ENCODE measurements around the gene TIPRL. TPM values are rescaled to one million over a fixed set of nuclear protein-coding genes. Genes with fewer than 3 reads are reported as not detected.

Gene TIPRL
- total RNA-seq, 2 donors from 2014 or later = 34.6 to 37.2 TPM

DNA sequence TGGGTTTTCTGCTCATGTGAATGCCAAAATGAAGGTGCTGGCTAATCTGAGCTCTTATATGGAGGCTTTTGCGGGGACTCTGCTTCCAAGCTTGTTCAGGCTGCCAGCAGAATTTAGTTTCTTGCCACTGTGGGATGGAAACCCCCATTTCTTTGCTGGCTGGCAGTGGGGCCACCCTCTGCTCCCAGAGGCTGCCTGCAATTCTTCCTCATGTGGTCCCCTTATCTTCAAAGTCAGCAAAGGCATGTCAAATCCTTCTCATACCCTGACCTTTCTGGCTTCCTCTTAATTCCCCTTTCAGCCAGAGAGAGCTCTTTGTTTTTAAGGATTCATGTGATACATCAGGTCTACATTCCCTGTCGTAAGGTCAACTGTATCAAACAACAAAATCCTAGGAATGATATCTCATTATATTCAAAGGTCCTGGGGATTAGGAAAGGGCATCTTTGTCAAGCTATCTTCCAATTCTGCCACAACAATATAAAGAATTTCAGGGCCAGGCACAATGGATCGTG lies 36.8 kb upstream of the TIPRL start:
- no peaks in the 10 kb centered on the region for H3K9me3 ChIP-seq
- H3K36me3 ChIP-seq = no peaks in the 10 kb centered on the region
- DNase-seq = no peak
- H3K27me3 ChIP-seq = no peaks in the 10 kb centered on the region
- no peak overlapping the region for H3K9ac ChIP-seq (ENCODE audit: low read depth in 2 of 2, low read length in 2 of 2)
- H3K27ac ChIP-seq = no peak overlapping the region
- H3K4me1 ChIP-seq = no peaks in the 10 kb centered on the region
- intact Hi-C loops (cut with DNase I) = no loop called here
- TF ChIP-seq, protein P1, sequence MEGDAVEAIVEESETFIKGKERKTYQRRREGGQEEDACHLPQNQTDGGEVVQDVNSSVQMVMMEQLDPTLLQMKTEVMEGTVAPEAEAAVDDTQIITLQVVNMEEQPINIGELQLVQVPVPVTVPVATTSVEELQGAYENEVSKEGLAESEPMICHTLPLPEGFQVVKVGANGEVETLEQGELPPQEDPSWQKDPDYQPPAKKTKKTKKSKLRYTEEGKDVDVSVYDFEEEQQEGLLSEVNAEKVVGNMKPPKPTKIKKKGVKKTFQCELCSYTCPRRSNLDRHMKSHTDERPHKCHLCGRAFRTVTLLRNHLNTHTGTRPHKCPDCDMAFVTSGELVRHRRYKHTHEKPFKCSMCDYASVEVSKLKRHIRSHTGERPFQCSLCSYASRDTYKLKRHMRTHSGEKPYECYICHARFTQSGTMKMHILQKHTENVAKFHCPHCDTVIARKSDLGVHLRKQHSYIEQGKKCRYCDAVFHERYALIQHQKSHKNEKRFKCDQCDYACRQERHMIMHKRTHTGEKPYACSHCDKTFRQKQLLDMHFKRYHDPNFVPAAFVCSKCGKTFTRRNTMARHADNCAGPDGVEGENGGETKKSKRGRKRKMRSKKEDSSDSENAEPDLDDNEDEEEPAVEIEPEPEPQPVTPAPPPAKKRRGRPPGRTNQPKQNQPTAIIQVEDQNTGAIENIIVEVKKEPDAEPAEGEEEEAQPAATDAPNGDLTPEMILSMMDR (IDR thresholded peaks at IDR 0.05) = no peak
- H3K4me3 ChIP-seq = no peak overlapping the region

DNA sequence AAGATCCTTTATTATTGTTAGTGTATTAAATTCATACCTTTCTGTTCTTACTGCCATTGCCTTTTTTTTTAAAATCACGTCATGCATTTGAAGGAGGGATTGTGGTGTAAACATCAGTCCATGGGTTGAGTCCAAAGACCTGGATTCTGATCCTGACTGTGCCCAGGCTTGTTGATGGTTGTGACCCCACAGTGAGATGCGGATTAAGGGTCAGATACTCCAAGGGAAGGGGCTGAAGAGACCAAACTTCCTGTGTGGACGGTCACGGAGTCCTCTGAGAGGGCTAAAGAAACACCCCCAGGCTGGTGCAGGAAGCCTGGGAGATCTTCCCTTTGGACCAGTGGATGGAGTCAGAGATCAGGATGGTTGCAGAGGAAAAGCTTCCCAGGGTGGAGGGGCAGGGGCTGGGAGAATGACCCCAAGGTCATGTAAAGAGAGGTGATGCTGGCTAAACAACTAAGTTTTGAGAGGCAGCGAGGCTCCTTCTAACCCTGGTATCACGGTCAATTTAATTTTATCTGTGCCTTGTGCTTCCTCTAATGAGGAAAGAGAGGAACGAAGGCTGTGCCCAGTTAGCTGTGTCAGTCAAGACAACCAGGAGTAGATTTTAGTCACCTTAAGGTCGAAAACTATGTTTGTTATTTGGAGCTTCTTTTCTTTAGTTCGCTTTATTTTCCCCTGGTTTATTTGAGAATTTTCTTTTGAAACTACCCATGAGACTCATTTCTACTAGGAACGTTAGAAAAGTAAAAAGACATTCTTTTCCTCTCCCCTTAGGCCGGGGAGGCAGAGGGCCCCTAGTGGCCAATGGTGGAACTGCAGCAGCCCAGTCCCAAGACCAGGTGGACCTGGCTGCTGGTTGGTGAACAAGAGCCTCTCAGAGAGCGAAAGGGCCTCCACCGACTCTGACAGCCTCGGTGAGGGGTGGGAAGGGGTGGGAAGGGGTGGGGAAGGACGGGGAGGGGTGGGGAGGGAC lies 33.3 kb upstream of the TIPRL start:
- Histone ChIP-seq H3K27ac (no peak overlapping the region), H3K4me3 (no peak overlapping the region), H3K36me3 (no peaks in the 10 kb centered on the region), H3K4me1 (no peaks in the 10 kb centered on the region), H3K9ac (ENCODE audit: low read depth in 2 of 2, low read length in 2 of 2) (no peak overlapping the region), H3K9me3 (no peaks in the 10 kb centered on the region), H3K27me3 (no peaks in the 10 kb centered on the region)
- TF ChIP-seq, protein P1 (IDR thresholded peaks at IDR 0.05) = peak; percentile 96
- intact Hi-C loops (cut with DNase I) = no loop called here
- peak; percentile 90 for DNase-seq

GRCh38 chr1:168146160-168146539 lies 32.6 kb upstream of the TIPRL start:
- no peaks in the 10 kb centered on the region for H3K9me3 ChIP-seq
- no peak overlapping the region for H3K9ac ChIP-seq (ENCODE audit: low read depth in 2 of 2, low read length in 2 of 2)
- H3K27me3 ChIP-seq = no peaks in the 10 kb centered on the region
- DNase-seq = no peak
- no peak overlapping the region for H3K4me3 ChIP-seq
- intact Hi-C loops (cut with DNase I) = no loop called here
- TF ChIP-seq, protein P1 (IDR thresholded peaks at IDR 0.05) = no peak
- H3K27ac ChIP-seq = no peak overlapping the region
- H3K36me3 ChIP-seq = no peaks in the 10 kb centered on the region
- no peaks in the 10 kb centered on the region for H3K4me1 ChIP-seq

- Histone ChIP-seq H3K4me3 (no peak overlapping the region), H3K9ac (ENCODE audit: low read depth in 2 of 2, low read length in 2 of 2) (no peak overlapping the region), H3K36me3 (no peaks in the 10 kb centered on the region), H3K4me1 (no peaks in the 10 kb centered on the region), H3K27ac (no peak overlapping the region), H3K27me3 (no peaks in the 10 kb centered on the region), H3K9me3 (no peaks in the 10 kb centered on the region)
- TF ChIP-seq, protein P1 (IDR thresholded peaks at IDR 0.05) = no peak
- intact Hi-C loops (cut with DNase I) = no loop called here
- DNase-seq = no peak
Measured at GRCh38 chr1:168146626-168147025, 32.1 kb upstream of the TIPRL start.

- Histone ChIP-seq H3K36me3 (no peaks in the 10 kb centered on the region), H3K27ac (no peak overlapping the region), H3K4me1 (no peaks in the 10 kb centered on the region), H3K4me3 (no peak overlapping the region), H3K9me3 (no peaks in the 10 kb centered on the region), H3K9ac (ENCODE audit: low read depth in 2 of 2, low read length in 2 of 2) (no peak overlapping the region), H3K27me3 (no peaks in the 10 kb centered on the region)
- intact Hi-C loops (cut with DNase I) = no loop called here
- DNase-seq = no peak
- TF ChIP-seq, protein P1 (IDR thresholded peaks at IDR 0.05) = no peak
Measured at GRCh38 chr1:168148916-168149315, 29.8 kb upstream of the TIPRL start.

All from colonic mucosa (tissue), 4 donors.